Erythroblast (primary cell): ENCODE data around the gene TP53I13.

ENCODE experiments used
- GATA1 ChIP-seq: IDR thresholded peaks from 2 replicates; pipeline ENCODE4 v1.6.1; 2011; ENCODE audit warnings: low read depth, mild to moderate bottlenecking, control low read depth, low read length, moderate library complexity
- POLR2A ChIP-seq: IDR thresholded peaks from 2 replicates; pipeline ENCODE4 v1.6.1; 2011; ENCODE audit warnings: mild to moderate bottlenecking, low read length

DNA sequence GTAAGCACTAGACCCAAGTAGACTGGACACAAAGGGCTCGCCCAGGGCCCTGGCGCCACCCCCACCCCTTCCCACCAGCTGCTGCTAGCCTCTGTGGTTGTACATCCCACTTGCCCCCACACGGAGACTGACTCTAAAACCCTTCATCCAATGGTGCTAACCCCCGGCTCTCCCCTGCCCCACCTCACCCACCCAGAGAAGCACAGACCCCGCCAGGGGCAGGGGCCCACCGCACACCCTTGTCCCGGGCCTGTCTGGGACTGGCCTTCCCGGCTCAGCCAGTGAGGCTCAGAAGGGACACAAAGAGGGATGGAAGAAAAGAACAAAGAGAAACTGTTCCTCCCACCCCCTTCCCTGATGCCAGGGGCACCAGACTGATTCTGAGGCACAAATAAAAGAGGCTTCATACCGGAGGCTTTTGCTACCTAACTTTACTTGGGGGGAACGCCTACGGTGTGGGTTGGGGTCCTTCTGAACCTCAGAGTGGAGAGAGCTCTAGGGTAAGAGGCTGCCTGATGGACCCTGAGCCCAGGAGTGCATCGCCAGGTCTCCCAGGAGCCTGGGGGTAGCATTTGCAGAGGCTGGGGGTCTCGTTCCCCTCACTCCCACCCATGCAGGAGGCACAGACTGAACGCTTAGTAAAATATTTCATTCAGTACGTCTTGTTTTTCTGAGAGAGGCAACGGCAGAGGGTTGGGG lies 46.0 kb downstream of the TP53I13 start:
- no peak for TF ChIP-seq POLR2A
- TF ChIP-seq GATA1: no peak
